CD14-positive monocyte (primary cell): ENCODE measurements around the gene RWDD3. TPM values are rescaled to one million over a fixed set of nuclear protein-coding genes. Genes with fewer than 3 reads are reported as not detected.

Source experiments
- DNase-seq, 3 donors: peaks; one replicate each; pipeline ENCODE4 v3.0.0-alpha.2; 2011 to 2022
- H2AFZ ChIP-seq: 2 replicates; pipeline ENCODE4 v1.6.0; 2012; ENCODE audit warnings: mild to moderate bottlenecking, low read depth, low read length, inconsistent platforms; ENCODE audit not compliant: insufficient read depth, poor library complexity, severe bottlenecking
- H3K27ac ChIP-seq, 2 donors: 1 replicate in 1 of 2; 2 replicates in 1 of 2; pipeline ENCODE4 v1.5.1; 2012 to 2013; ENCODE audit warnings: low read length in 2 of 2, control low read depth in 1 of 2, inconsistent platforms in 1 of 2, low read depth in 1 of 2, mild to moderate bottlenecking in 1 of 2
- H3K27me3 ChIP-seq, 2 donors: one replicate each; pipeline versions ENCODE4 v1.6.0 to v1.6.1; 2011 to 2013; ENCODE audit warnings: low read length in 2 of 2; ENCODE audit not compliant: control insufficient read depth in 2 of 2, insufficient read depth in 2 of 2
- H3K36me3 ChIP-seq, 2 donors: replicated peaks in 1 of 2; 1 replicate in 1 of 2; 2 replicates in 1 of 2; pipeline versions ENCODE4 v1.5.1 to v1.6.1; 2012 to 2013; ENCODE audit warnings: low read length in 2 of 2, control low read depth in 1 of 2, inconsistent platforms in 1 of 2, mild to moderate bottlenecking in 1 of 2; ENCODE audit not compliant: insufficient read depth in 2 of 2, control insufficient read depth in 1 of 2
- H3K4me1 ChIP-seq, 2 donors: 1 replicate in 1 of 2; 2 replicates in 1 of 2; pipeline versions ENCODE4 v1.5.1 to v1.6.1; 2012 to 2013; ENCODE audit warnings: low read length in 2 of 2, control low read depth in 1 of 2, inconsistent platforms in 1 of 2, mild to moderate bottlenecking in 1 of 2, moderate library complexity in 1 of 2; ENCODE audit not compliant: insufficient read depth in 2 of 2, control insufficient read depth in 1 of 2
- H3K4me2 ChIP-seq: replicated peaks from 2 replicates; pipeline ENCODE3; 2012; ENCODE audit warnings: low read length, moderate library complexity, mild to moderate bottlenecking; ENCODE audit not compliant: poor library complexity, severe bottlenecking; ENCODE audit errors: extremely low read depth
- H3K4me3 ChIP-seq, 3 experiments: fragments of 200-600 bp in 1 of 3; sonication (generic) in 1 of 3; replicated peaks in 1 of 3; 1 replicate in 2 of 3; 2 replicates in 1 of 3; pipeline ENCODE4 v1.5.1; 2011 to 2013; ENCODE audit warnings: low read length in 3 of 3, mild to moderate bottlenecking in 3 of 3, control low read depth in 2 of 3, low read depth in 2 of 3, inconsistent platforms in 1 of 3, moderate library complexity in 1 of 3
- H3K79me2 ChIP-seq: 2 replicates; pipeline ENCODE4 v1.6.0; 2012; ENCODE audit warnings: mild to moderate bottlenecking, control low read depth, inconsistent platforms, low read length, moderate library complexity; ENCODE audit not compliant: insufficient read depth
- H3K9ac ChIP-seq: 2 replicates; pipeline ENCODE4 v1.6.0; 2017; ENCODE audit warnings: low read length, mild to moderate bottlenecking; ENCODE audit not compliant: insufficient read depth, poor library complexity, severe bottlenecking
- H3K9me3 ChIP-seq, 2 donors: replicated peaks in 1 of 2; 1 replicate in 1 of 2; 2 replicates in 1 of 2; pipeline versions ENCODE4 v1.5.1 to v1.6.1; 2012 to 2013; ENCODE audit warnings: low read length in 2 of 2, control low read depth in 1 of 2; ENCODE audit not compliant: control insufficient read depth in 1 of 2, insufficient read depth in 1 of 2
- H4K20me1 ChIP-seq: 2 replicates; pipeline ENCODE4 v1.6.0; 2012; ENCODE audit warnings: mild to moderate bottlenecking, low read length, control low read depth, moderate library complexity; ENCODE audit not compliant: insufficient read depth
- H3K27ac Mint-ChIP-seq, 7 donors: one replicate each; pipeline ENCODE4 v1.8.0; 2020; ENCODE audit warnings: mild to moderate bottlenecking in 7 of 7, mixed read lengths in 7 of 7, moderate library complexity in 6 of 7, inconsistent platforms in 2 of 7
- H3K27me3 Mint-ChIP-seq, 3 donors: one replicate each; pipeline ENCODE4 v1.8.0; 2021 to 2022; ENCODE audit warnings: low read depth in 3 of 3, mild to moderate bottlenecking in 3 of 3, mixed read lengths in 3 of 3, moderate library complexity in 3 of 3, inconsistent platforms in 1 of 3
- H3K36me3 Mint-ChIP-seq, 2 donors: one replicate each; pipeline ENCODE4 v1.8.0; 2020; ENCODE audit warnings: mixed read lengths in 2 of 2, inconsistent platforms in 1 of 2, mild to moderate bottlenecking in 1 of 2
- H3K4me1 Mint-ChIP-seq: one replicate; pipeline ENCODE4 v1.8.0; 2020; ENCODE audit warnings: mild to moderate bottlenecking, mixed read lengths
- H3K4me3 Mint-ChIP-seq, 2 donors: one replicate each; pipeline ENCODE4 v1.8.0; 2020; ENCODE audit warnings: mild to moderate bottlenecking in 2 of 2, mixed read lengths in 2 of 2, moderate library complexity in 1 of 2
- H3K9me3 Mint-ChIP-seq, 7 donors: one replicate each; pipeline ENCODE4 v1.8.0; 2020 to 2022; ENCODE audit warnings: mixed read lengths in 7 of 7, mild to moderate bottlenecking in 6 of 7, moderate library complexity in 6 of 7, inconsistent platforms in 2 of 7
- CTCF ChIP-seq: fragments of 200-600 bp; IDR thresholded peaks from one replicate; pipeline ENCODE4 v1.8.0; 2022; ENCODE audit warnings: antibody characterized with exemption, mild to moderate bottlenecking
- WGBS: methylation state at CpG from one replicate; pipeline ENCODE4 v1.1.5; 2013; ENCODE audit warnings: missing lambda C conversion rate; ENCODE audit not compliant: insufficient coverage; 5-methylcytosine and 5-hydroxymethylcytosine counted together
- intact Hi-C, 2 donors: fragments of 100-400 bp; cut with micrococcal nuclease; formaldehyde crosslinking; loops; one replicate each; pipeline versions ENCODE4 v1.15.0 to v1.15.1; 2023
- polyA plus RNA-seq, 3 donors: library from polyadenylated mRNA; depleted of rRNA in 1 of 3; unstranded in 2 of 3; stranded (reverse) in 1 of 3; fragments of 300-500 nt in 2 of 3; fragments of >200 nt in 1 of 3; fragmentation: Illumina TruSeq in 2 of 3; gene quantifications; 1 replicate in 2 of 3; 2 replicates in 1 of 3; pipeline ENCODE4 v1.2.3, GENCODE V29; 2012 to 2021

RWDD3 gene
- polyA plus RNA-seq, 3 donors = 9.2 to 20.1 (median 18.1) TPM

- no peak for DNase-seq
- Histone ChIP-seq H3K27me3 (no peaks in the 10 kb centered on the region), H3K79me2 (no peaks in the 10 kb centered on the region), H3K27ac (no peak overlapping the region), H3K9ac (no peak overlapping the region), H3K4me1 (no peaks in the 10 kb centered on the region), H3K4me2 (no peak overlapping the region), H3K4me3 (no peak overlapping the region), H3K36me3 (no peaks in the 10 kb centered on the region), H2AFZ (no peak overlapping the region), H3K9me3 (no peaks in the 10 kb centered on the region), H4K20me1 (no peaks in the 10 kb centered on the region)
- Mint-ChIP-seq H3K4me3 (no peak overlapping the region), H3K36me3 (no peaks in the 10 kb centered on the region), H3K9me3 (peaks cover 0 to 2% (median 0%) of the 10 kb centered on the region in 7 donors), H3K27ac (no peak overlapping the region), H3K4me1 (no peaks in the 10 kb centered on the region), H3K27me3 (peaks cover 0 to 5% (median 0%) of the 10 kb centered on the region in 3 donors)
- intact Hi-C loops = no loop called here
- TF ChIP-seq CTCF = no peak
These were observed 38.0 kb upstream of the RWDD3 start for GRCh38 chr1:95196017-95196416.

- intact Hi-C loops = no loop called here
- H3K9ac ChIP-seq = no peak overlapping the region
- no peak overlapping the region for H2AFZ ChIP-seq
- no peak overlapping the region for H3K4me2 ChIP-seq
- no peak for TF ChIP-seq CTCF
- no peak overlapping the region for H3K4me3 ChIP-seq
- H3K4me1 ChIP-seq = no peaks in the 10 kb centered on the region
- H3K27me3 ChIP-seq = no peaks in the 10 kb centered on the region
- H3K79me2 ChIP-seq = no peaks in the 10 kb centered on the region
- peaks cover 0 to 5% (median 0%) of the 10 kb centered on the region in 3 donors for H3K27me3 Mint-ChIP-seq
- no peaks in the 10 kb centered on the region for H3K36me3 Mint-ChIP-seq
- peaks cover 0 to 2% (median 0%) of the 10 kb centered on the region in 7 donors for H3K9me3 Mint-ChIP-seq
- H3K4me1 Mint-ChIP-seq = no peaks in the 10 kb centered on the region
- no peaks in the 10 kb centered on the region for H3K9me3 ChIP-seq
- WGBS = no CpG with 5 or more reads among the region's 1 CpG
- H3K27ac Mint-ChIP-seq = no peak overlapping the region
- H4K20me1 ChIP-seq = no peaks in the 10 kb centered on the region
- no peak overlapping the region for H3K27ac ChIP-seq
- H3K36me3 ChIP-seq = no peaks in the 10 kb centered on the region
- no peak overlapping the region for H3K4me3 Mint-ChIP-seq
- DNase-seq = no peak
These were observed 36.3 kb upstream of the RWDD3 start for GRCh38 chr1:95197616-95198252.
